ENCODE measurements around the gene NHERF1.

GRCh38 chr17:74755533-74755932 is 7.1 kb downstream of the NHERF1 start:
- TF ChIP-seq CTCF (optimal IDR thresholded peaks at IDR 0.05 in 1 of 3, IDR thresholded peaks at IDR 0.05 in 1 of 3, conservative IDR thresholded peaks at IDR 0.05 in 1 of 3; ENCODE audit: extremely low read depth in 1 of 3, insufficient read depth in 2 of 3, low read length in 3 of 3): no peak
- TF ChIP-seq EZH2 (IDR thresholded peaks at IDR 0.05; ENCODE audit: low read length): no peak
